ENCODE measurements around the gene IGSF10. TPM values are rescaled to one million over a fixed set of nuclear protein-coding genes. Genes with fewer than 3 reads are reported as not detected.

Gene IGSF10
- total RNA-seq, 3 donors from 2014 or later, result 1.0 to 1.6 (median 1.3) TPM

GRCh38 chr3:151428386-151428785 lies 32.5 kb downstream of the IGSF10 start:
- Histone ChIP-seq H3K4me1 (ENCODE audit: low read depth) (no peaks in the 10 kb centered on the region), H3K9me3 (no peaks in the 10 kb centered on the region), H3K4me3 (no peak overlapping the region), H3K36me3 (ENCODE audit: low read depth) (no peaks in the 10 kb centered on the region)
- DNase-seq, result no peak
- intact Hi-C loops (cut with DNase I, micrococcal nuclease), result no loop called here
- TF ChIP-seq, protein P1, sequence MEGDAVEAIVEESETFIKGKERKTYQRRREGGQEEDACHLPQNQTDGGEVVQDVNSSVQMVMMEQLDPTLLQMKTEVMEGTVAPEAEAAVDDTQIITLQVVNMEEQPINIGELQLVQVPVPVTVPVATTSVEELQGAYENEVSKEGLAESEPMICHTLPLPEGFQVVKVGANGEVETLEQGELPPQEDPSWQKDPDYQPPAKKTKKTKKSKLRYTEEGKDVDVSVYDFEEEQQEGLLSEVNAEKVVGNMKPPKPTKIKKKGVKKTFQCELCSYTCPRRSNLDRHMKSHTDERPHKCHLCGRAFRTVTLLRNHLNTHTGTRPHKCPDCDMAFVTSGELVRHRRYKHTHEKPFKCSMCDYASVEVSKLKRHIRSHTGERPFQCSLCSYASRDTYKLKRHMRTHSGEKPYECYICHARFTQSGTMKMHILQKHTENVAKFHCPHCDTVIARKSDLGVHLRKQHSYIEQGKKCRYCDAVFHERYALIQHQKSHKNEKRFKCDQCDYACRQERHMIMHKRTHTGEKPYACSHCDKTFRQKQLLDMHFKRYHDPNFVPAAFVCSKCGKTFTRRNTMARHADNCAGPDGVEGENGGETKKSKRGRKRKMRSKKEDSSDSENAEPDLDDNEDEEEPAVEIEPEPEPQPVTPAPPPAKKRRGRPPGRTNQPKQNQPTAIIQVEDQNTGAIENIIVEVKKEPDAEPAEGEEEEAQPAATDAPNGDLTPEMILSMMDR (IDR thresholded peaks at IDR 0.05), result no peak
- no peak for ATAC-seq

DNA sequence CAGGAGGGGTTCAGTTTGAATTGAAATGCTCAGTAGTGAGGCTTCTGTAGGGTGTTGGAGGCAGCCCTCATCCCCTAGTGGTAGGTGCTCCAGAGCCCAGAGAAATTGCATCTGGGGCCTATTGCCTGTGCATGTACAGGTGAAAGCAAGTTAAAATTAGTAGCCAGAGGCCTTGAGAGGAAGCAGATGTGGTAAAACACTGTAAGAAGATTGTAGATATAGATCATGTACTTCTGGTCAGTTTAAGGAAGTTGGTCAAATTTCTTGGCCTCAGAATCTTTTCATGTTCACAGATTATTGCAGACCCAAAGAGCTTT lies 34.6 kb downstream of the IGSF10 start:
- no peaks in the 10 kb centered on the region for H3K4me1 ChIP-seq (ENCODE audit: low read depth)
- H3K4me3 ChIP-seq, result no peak overlapping the region
- intact Hi-C loops (cut with DNase I, micrococcal nuclease), result no loop called here
- DNase-seq (no peak), ATAC-seq (no peak)
- no peaks in the 10 kb centered on the region for H3K36me3 ChIP-seq (ENCODE audit: low read depth)
- no peaks in the 10 kb centered on the region for H3K9me3 ChIP-seq
- TF ChIP-seq, protein P1 (IDR thresholded peaks at IDR 0.05), result no peak

GRCh38 chr3:151425627-151426340 lies 35.1 kb downstream of the IGSF10 start:
- no peaks in the 10 kb centered on the region for H3K36me3 ChIP-seq (ENCODE audit: low read depth)
- H3K4me1 ChIP-seq (ENCODE audit: low read depth), result no peaks in the 10 kb centered on the region
- TF ChIP-seq, protein P1 (IDR thresholded peaks at IDR 0.05), result no peak
- H3K9me3 ChIP-seq, result no peaks in the 10 kb centered on the region
- no peak for DNase-seq
- intact Hi-C loops (cut with DNase I, micrococcal nuclease), result no loop called here
- H3K4me3 ChIP-seq, result no peak overlapping the region
- no peak for ATAC-seq

- DNase-seq (no peak), ATAC-seq (no peak)
- Histone ChIP-seq H3K36me3 (ENCODE audit: low read depth) (no peaks in the 10 kb centered on the region), H3K4me3 (no peak overlapping the region), H3K9me3 (no peaks in the 10 kb centered on the region), H3K4me1 (ENCODE audit: low read depth) (no peaks in the 10 kb centered on the region)
- TF ChIP-seq, protein P1 (IDR thresholded peaks at IDR 0.05), result no peak
- intact Hi-C loops (cut with DNase I, micrococcal nuclease), result no loop called here
Observed at GRCh38 chr3:151423091-151423490, 37.8 kb downstream of the IGSF10 start.

- TF ChIP-seq, protein P1 (IDR thresholded peaks at IDR 0.05), result no peak
- Histone ChIP-seq H3K36me3 (ENCODE audit: low read depth) (no peaks in the 10 kb centered on the region), H3K4me3 (no peak overlapping the region), H3K4me1 (ENCODE audit: low read depth) (no peaks in the 10 kb centered on the region), H3K9me3 (no peaks in the 10 kb centered on the region)
- ATAC-seq, result peak; percentile 15
- DNase-seq, result no peak
- intact Hi-C loops (cut with DNase I, micrococcal nuclease), result no loop called here
Observed at GRCh38 chr3:151421938-151422337, 38.9 kb downstream of the IGSF10 start.

DNA sequence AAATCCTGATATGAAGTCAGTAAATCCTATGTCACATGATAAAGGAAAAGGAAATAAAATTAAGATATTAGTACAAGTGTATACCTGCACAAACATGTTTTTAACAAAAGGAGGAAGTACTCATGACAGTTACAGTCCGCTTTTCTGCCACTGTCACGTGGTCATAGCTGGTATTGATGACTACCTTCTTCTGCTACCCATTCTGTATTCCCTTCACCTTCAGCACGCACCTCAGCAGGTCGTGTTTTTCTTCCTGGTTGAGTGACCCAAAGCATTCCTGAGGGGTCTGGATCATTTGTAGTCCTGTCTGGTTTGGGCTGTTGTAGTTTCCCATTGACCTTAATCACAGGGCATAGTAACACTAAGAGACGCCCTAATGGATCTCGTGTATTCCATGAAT lies 41.1 kb downstream of the IGSF10 start:
- Histone ChIP-seq H3K4me1 (ENCODE audit: low read depth) (no peaks in the 10 kb centered on the region), H3K9me3 (no peaks in the 10 kb centered on the region), H3K36me3 (ENCODE audit: low read depth) (no peaks in the 10 kb centered on the region), H3K4me3 (no peak overlapping the region)
- TF ChIP-seq, protein P1 (IDR thresholded peaks at IDR 0.05), result no peak
- DNase-seq (no peak), ATAC-seq (no peak)
- intact Hi-C loops (cut with DNase I, micrococcal nuclease), result no loop called here

All from mucosa of descending colon (tissue), 3 donors.